GM18526 (cell line): ENCODE results near the gene TMEM88.

Source experiments
- POLR2A ChIP-seq: IDR thresholded peaks from 3 replicates; pipeline ENCODE4 v1.6.1; 2011; ENCODE audit not compliant: insufficient read length; ENCODE audit errors: extremely low read depth

The TMEM88 gene

DNA sequence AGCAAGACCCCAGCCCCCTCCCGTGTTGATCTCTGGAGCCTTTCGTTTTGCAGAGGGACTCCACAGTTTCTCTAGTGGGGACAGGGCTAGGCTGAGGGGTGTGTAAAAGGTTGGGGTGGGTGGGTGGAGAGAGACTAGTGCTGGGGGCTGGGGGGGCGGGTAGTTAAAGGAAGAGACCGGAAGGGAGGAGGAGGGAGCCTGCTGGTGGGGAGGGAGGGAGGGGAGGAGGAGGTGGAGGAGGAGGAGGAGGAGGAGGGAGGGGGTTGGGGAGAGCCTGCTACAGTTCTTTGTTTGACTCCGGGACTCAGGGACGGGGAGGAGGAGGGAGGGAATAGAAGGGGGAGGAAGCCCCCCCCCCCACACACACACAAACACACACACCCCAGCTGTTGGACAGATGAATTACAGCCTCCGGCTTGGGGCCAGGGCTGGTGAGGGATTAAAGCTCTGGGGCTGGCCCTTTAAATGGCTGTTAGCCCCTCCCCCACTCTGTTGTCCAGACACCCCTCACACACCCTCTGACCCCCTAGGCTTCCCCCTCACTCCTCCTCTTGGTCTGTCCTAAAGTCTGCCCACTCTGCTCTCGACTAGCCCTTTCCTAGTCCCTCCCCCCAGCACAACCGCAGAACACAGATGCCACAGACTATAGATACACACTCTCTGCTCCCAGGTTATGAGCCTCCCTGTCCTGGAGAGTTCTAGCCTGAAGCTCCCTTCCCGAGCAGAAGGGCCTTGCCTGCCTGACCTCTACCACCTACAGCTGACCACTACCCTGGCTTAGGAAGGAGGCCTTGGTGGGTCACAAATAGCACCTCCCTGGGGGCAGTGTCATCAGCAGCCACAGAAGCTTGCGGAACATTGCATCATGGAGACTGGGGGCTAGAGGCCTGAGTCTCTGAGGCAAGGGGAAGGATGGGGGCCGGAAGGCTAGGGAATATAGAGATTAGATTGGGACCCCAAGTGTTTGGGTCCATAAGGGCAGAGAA is 16.5 kb upstream of the TMEM88 start:
- TF ChIP-seq POLR2A: peak; percentile 18

DNA sequence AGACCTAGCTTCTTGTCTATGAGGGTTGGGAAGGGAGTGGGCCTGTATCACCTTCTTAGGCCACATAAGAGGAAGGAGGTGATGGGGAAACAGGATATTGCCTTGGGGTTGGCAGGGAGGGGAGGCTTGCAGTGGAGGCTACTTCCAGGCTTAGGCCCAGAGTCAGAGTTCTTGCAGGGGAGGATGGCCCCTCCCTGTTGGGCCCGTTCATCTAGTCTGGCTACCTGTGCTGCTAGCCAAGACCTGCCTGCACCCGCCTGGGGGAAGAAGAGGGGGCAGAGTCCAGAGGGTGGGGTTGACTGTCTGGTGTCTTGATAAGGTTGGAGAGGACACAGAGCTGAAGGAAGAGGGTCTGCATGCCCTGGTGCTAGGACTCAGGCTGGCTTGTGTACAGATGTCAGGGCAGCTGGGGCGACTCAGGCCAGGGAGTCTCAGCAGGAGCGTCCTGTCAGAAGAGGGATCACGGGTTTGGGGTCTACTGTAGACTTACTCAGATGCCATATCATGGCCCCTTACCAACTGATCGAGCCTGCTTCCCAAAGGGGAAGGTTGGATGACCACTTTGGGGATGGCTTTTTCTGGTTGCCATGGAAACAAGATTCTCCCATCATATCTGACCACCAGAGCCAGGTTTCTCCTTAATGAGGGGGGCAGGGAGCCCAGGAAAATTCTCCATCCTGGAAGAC is 15.5 kb upstream of the TMEM88 start:
- TF ChIP-seq POLR2A: no peak

DNA sequence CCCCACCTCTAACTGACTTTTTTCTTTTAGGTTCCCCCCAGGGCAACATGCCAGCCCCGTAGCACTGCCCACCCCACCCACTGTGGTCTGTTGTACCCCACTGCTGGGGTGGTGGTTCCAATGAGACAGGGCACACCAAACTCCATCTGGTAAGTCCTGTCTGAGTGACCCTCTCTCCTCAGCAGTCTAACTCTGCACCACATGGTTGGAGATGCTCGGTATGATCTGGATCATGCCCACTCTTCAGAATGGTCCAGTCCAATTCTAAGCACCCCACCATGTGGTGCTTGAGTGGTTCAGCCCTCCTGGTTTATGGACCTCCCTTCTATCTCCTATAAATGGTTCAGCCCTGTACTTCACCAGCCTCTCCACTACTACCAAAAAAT is 15.0 kb upstream of the TMEM88 start:
- TF ChIP-seq POLR2A: no peak

DNA sequence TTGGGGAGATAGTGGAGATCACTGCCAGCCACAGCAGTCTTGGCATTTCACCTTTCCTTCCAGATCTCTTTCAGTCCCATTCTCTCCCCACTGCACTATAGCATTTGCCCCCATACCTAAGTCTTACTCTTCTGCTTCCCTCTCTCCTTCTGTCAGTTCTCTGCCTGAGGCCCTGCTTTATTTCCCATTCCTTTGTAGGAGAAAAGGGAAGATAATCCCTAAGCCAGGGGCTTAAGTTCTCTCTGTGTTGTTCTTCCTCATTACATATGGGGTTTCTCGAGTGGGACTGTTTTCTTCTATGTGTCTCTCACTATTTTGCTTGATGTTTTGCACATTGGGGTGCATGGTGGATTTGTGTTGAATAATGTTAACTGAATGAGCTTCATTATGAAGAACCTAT is 14.4 kb upstream of the TMEM88 start:
- no peak for TF ChIP-seq POLR2A

DNA sequence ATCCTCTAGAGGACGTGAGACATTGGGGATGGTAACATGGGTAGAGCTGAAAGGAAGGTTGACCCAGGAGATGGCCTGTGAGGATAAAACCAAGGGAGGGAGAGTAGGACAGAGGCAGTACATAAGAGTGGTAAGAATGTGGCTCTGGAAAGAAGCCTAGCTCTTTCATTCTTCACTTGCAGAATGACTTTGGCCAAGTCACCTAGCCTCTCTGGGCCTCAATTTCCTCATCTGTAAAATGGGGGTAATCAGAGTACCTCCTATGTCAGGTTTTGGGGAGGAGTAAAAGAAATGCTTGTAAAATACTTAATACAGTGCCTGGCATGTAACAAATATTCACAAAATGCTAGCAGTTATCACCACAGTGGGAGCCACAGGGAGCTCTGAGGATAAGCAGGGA is 14.0 kb upstream of the TMEM88 start:
- no peak for TF ChIP-seq POLR2A

DNA sequence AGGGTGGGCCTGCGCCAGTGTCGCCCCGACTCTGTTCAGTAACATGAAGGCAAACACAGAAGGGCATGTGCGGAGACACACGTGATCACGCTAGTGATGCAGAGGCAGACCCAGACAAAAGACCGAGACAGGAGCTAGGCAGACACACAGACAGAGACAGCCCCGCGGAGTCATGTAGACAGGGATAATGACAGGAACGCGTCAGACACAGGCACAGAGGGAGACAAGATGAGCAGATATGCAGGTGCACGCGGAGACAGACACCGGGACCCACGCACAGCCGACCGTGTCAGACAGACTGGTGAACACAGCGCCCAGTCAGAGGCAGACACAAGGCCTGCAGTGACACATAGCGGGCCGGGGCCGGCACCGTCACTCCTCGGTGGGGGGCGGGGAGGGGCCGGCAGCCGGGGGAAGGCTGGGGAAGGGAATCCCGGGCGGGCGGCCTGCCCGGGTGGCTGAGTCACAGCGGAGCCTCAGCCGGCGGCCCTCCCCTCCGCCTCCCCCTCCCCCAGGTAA is 13.4 kb upstream of the TMEM88 start:
- peak; percentile 18 for TF ChIP-seq POLR2A

DNA sequence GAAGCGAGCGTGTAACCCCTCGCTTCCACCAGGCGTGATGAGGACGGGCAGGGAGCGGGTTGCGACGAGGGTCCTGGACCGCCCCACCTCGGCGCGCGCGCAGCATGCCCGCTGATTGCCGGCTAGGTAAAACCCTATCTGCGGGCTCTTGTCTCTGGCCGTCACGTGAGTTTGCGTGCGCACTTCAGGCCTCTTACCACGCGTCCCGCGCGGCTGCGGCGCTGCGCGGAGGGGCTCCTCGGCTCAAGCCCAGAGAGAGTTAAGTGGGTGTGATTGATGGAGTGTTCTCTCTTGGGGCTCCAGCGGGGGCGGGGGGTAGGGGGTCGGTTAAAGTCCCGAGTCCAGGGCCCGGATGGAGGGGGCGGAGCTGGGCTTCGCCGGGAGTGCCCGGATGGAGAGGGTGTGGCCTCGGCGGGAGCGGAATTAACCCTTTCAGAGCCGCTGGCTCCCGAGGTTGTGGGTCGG is 12.9 kb upstream of the TMEM88 start:
- no peak for TF ChIP-seq POLR2A

DNA sequence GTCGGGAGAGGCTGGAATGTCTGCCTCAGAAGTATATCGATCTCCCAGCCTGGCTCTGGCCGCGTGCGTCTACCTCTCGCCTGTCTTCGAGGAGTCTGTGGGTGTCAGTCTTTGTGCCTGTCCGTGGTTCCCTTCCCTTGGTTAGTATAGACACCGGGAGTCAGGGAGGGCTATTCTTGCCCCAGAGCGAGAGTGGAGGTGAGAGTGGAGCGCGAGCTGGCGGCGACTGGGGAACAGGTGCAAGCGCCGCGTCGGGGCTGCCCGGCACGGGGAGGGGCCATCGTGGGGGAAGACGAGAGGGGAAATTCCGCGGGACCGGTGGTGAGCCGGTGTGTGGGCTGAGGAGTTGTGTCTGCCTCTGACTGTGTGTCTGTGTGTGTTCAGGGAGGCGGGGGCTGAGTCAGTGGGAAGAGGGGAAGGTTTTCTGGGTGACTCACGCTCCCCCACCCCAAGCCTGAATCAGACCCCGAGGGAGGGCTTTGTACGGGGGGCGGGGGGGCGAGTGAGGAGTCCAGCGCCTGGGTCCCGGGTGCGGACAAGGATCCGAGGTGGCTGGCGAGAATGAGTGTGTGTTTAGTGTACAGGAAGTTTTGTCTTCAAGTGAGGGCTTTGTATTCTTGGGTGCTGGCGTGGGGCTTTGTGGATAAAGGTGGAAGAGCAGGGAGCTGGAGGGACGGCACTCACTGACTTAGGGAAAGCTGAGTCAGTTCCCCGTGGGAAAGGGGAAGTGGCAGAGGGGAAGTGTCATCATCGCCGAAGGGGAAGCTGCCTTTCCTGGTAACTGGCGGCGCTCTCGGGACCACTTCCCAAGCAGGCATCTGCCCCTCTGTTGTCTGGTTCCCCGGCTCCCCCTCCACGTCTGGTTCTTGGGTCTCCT is 12.2 kb upstream of the TMEM88 start:
- TF ChIP-seq POLR2A: peak; percentile 41

DNA sequence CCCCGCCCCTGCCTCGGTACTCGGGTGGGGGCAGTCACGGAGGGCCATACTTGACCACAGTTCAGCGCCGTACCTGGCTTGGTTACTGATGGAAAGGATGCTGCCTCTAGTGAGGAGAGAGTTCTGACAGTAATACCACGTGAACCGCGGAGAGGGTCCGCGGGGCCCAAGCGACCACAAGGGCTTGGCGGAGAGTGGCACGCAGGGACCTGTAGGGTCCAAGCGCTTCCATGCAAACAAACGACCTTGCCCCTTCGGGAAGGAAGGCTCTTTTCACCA is 11.7 kb upstream of the TMEM88 start:
- no peak for TF ChIP-seq POLR2A

DNA sequence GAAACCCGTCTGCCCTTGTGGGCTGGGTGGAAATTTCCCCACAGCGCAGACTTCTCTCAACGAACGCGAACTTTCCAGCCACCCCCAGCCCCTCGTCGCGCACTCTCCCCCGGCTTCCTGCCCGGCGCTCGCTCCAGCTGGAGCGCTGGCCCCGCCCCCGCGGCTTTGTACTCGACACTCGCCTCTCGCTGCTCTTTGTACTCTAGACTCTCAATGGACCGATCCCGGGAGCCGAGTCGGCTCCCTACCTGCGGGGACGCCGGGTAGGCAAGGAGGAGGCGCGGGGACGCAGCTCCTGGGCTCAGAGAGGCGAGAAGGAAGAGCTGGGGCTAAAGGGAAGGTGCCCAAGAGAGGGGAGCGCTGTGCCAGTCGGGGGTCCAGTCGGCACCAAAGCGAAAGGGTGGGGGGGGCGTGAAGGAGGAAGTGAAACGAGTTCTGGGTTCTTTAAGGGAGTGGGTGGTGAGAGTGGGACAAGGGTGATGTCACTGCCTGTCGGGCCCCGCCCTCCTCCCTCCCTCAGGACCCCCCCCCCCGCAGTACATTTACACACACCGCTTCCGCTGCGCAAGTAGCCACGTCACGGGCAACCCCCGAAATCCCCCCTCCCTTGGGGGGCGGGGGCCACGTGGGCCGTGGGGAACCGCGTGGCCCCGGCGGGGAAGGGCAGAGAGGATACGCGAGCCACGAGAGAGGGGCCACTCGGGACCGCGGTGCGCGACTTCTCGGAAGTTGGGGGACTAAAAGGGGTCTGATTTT is 11.2 kb upstream of the TMEM88 start:
- TF ChIP-seq POLR2A: peak; percentile 37

DNA sequence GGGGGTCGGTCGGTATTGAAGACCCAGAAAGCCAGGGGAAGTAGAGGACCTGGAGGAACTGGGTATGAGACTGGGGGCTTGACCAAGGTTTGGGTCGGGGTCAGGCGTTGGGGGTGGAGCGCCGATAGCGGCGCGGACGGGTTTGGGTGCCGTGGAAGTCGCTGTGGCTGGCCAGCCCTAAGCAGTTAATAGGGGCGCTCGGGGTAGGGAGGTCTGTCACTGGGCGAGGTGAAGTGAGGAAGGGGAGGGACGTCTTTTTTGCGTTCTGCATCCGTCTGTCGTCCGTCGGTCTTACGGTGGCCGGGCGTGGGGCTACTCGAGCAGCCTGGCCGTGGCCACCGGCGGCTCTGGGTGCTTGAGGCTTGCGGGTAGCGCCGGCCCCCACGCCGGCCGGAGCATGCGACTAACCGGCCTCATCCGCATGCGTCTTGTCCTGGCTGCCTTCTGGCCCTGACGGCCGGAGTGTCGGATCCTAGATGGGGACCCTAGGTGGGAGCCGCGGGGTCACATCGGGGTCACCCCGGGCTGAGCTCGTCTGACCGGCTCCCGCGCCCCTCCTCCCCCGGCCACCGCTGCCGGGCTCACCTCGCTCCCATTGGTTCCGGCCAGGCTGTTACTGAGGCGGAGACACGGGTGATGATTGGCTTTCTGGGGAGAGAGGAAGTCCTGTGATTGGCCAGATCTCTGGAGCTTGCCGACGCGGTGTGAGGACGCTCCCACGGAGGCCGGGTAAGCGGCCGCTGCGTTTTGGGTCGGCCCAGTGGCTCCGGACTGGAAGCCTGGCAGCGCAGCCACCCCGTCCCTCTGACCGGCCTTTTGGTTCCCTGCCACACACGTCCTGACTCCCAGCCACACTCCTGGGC is 10.3 kb upstream of the TMEM88 start:
- peak; percentile 46 for TF ChIP-seq POLR2A

DNA sequence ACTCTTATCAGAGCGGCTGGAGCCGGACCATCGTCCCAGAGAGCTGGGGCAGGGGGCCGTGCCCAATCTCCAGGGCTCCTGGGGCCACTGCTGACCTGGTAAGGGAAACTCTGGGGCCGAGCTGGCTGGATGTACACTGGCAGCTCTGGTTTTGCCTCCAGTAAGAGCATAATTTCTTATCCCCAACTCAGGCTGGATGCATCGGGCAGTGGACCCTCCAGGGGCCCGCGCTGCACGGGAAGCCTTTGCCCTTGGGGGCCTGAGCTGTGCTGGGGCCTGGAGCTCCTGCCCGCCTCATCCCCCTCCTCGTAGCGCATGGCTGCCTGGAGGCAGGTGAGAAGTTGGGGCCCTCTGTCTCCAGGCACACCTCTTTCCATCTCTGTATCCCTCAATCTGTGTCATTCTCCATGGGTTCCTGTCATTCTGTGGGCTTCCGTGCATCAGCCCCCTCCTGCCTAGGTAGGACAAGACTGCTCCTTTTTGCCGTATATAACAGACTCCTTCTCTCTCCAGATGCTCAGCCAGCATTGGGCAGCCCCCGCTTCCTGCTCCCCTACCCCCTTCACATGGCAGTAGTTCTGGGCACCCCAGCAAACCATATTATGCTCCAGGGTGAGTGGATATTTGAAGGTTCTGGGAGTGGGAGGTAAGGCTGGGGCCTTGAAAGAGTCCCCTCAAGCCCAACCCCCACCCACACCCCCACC is 9.4 kb upstream of the TMEM88 start:
- no peak for TF ChIP-seq POLR2A

DNA sequence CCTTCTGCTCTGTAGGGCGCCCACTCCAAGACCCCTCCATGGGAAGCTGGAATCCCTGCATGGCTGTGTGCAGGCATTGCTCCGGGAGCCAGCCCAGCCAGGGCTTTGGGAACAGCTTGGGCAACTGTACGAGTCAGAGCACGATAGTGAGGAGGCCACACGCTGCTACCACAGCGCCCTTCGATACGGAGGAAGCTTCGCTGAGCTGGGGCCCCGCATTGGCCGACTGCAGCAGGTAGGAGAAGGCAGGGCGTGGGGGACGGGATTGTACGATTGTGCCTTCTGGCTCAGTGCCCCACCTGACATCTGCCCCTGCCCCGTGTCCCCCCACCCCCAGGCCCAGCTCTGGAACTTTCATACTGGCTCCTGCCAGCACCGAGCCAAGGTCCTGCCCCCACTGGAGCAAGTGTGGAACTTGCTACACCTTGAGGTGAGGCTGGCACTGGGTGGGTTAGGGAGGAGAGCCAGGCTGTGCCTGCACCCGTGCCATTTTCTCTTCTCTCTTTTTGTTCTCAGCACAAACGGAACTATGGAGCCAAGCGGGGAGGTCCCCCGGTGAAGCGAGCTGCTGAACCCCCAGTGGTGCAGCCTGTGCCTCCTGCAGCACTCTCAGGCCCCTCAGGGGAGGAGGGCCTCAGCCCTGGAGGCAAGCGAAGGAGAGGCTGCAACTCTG is 8.7 kb upstream of the TMEM88 start:
- TF ChIP-seq POLR2A: no peak
